ENCODE results near the gene CCT4. TPM values are rescaled to one million over a fixed set of nuclear protein-coding genes. Genes with fewer than 3 reads are reported as not detected.
"Not testable (repeated sequence)": the region's sequence is repeated elsewhere in the genome, so short reads cannot be mapped to it uniquely, and the experiment has no call there.

Gene CCT4
- total RNA-seq, 1 donor from 2014 or later, result 398 TPM

DNA sequence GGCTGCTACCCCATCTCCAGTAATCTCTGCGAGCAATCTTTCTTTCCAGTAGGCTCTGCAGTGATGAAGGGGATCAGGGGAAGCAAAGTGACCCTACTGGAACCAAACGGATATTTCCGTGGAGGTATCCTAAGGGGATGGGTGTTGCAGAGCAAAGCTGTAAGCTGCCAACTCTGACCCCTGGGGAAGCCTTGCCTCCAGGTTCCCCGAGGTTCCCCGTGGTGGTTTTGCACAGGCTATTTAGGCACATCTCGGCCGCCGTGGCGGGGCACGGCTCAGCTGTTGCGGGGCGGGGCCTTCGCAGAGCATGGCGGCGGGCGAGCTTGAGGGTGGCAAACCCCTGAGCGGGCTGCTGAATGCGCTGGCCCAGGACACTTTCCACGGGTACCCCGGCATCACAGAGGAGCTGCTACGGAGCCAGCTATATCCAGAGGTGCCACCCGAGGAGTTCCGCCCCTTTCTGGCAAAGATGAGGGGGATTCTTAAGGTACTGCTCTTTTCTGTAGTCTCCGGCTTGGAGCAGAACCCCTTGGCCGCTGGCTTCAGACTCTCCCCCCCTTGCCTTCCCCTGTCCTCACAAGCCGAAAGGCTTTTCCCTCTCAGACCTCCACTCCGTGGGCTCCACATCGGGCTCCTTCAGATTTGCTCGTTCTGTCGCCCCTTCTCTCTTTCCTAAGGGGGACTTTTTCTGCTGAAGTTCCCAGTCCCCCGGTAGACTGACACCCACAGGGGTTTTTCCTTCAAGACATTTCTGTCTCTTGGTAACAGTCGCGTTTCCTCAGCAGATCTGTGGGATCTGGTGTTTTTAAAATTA is 17.1 kb upstream of the CCT4 start, which contains the start of gene COMMD1:
Gene COMMD1, plus strand, starts transcription at position 303 of the 814 bp plus-strand sequence. Its CDS starts 5 bp downstream, at position 308.
- H3K36me3 Mint-ChIP-seq (ENCODE audit: low read depth), result no peaks in the 10 kb centered on the region
- intact Hi-C loops (cut with micrococcal nuclease), result loop anchor here (1.0 to 5.0 kb wide), 4 partner anchors 17 to 402 kb away; partner anchors contain the start of genes B3GNT2, CCT4 and FAM161A
- no peaks in the 10 kb centered on the region for H3K9me3 Mint-ChIP-seq
- H3K4me3 Mint-ChIP-seq, result peak within 1 kb of the TSS; percentile 89
- no peaks in the 10 kb centered on the region for H3K27me3 Mint-ChIP-seq
- peak; percentile 95 for DNase-seq
- peaks cover 10% of the 10 kb centered on the region for H3K4me1 Mint-ChIP-seq
- H3K27ac Mint-ChIP-seq, result peak within 1 kb of the TSS; percentile 82

DNA sequence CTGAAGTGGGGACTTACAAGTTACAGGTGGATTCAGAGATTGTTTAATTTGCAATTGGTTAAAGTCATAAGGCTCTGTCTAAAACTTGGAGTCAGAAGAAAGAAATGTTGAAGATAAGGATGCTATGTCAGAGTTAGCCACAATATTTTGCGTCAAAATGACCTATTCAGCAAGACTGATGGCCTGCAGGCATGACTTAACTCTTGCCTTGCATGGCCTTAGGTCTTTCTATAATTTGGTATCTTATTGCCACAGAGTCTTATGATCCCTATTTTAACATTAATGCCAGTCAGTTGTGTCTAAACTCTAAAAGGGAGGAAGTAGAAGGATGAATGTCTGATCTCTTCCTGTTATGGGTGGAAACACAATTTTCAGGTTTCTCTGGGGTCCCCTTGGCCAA is 11.8 kb upstream of the CCT4 start:
- Mint-ChIP-seq H3K4me1 (no peaks in the 10 kb centered on the region), H3K9me3 (no peaks in the 10 kb centered on the region), H3K27ac (no peak overlapping the region), H3K4me3 (no peak overlapping the region), H3K27me3 (no peaks in the 10 kb centered on the region), H3K36me3 (ENCODE audit: low read depth) (no peaks in the 10 kb centered on the region)
- no peak for DNase-seq
- intact Hi-C loops (cut with micrococcal nuclease), result no loop called here

DNA sequence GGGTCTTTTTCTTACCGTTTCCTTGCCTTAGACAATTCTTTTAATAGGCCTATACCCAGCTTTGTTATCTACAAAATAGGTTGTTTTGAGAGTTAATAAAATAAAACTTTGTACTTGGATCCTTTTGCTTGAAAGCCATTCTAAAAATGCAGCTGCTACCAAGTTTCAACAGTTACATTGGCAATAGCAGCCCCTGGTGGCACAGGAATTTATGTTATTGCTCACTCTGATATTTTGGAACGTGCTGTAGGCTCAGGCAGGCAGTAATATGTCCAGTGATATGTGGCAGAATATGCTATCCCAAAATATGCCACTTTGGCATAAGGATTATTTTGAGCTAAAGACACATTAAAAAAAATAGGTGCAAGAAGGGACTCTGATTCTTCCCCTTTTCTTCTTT is 10.4 kb upstream of the CCT4 start:
- H3K27me3 Mint-ChIP-seq, result no peaks in the 10 kb centered on the region

DNA sequence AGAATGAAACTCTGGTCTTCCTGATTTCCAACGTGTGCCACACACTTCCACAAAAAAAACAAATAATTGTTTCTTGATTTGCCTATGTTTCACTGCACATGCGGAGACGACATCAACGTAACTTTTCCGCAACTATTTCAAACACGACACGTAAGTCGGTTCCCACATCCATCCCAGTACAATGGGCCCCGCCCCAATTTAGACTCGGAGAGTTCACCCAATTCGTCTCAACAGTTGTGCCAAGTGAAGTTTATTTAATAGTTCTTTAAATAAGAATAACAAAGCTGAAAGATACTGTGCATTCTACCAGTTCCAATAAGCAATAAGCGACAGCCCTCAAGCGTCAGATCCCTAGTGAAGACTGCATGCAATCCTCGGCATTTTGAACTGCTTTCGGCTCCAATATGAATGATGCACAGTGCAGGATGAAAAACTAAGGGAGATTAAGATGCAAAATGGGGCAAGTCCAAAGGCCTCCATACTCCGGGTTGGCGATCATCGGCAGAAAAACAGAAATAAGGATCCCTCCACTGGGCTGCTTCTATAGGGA is 664 bp downstream of the CCT4 start:
- no peaks in the 10 kb centered on the region for H3K9me3 Mint-ChIP-seq
- peak overlapping the region; percentile 99 for H3K27ac Mint-ChIP-seq
- peak; percentile 75 for DNase-seq
- intact Hi-C loops (cut with micrococcal nuclease), result loop anchor here (1.0 to 10.0 kb wide), 9 partner anchors 18 to 1701 kb away; partner anchors contain the start of genes COMMD1, EHBP1, FAM161A and MDH1
- H3K4me3 Mint-ChIP-seq, result peak overlapping the region; percentile 99
- peaks cover 37% of the 10 kb centered on the region for H3K36me3 Mint-ChIP-seq (ENCODE audit: low read depth)
- no peaks in the 10 kb centered on the region for H3K27me3 Mint-ChIP-seq
- peaks cover 22% of the 10 kb centered on the region for H3K4me1 Mint-ChIP-seq

More for the DNA sequence above, 10.4 kb upstream of the CCT4 start:
- Mint-ChIP-seq H3K27ac (no peak overlapping the region), H3K4me1 (no peaks in the 10 kb centered on the region), H3K4me3 (no peak overlapping the region), H3K9me3 (no peaks in the 10 kb centered on the region), H3K36me3 (ENCODE audit: low read depth) (no peaks in the 10 kb centered on the region)
- intact Hi-C loops (cut with micrococcal nuclease), result no loop called here
- DNase-seq, result peak; percentile 68

DNA sequence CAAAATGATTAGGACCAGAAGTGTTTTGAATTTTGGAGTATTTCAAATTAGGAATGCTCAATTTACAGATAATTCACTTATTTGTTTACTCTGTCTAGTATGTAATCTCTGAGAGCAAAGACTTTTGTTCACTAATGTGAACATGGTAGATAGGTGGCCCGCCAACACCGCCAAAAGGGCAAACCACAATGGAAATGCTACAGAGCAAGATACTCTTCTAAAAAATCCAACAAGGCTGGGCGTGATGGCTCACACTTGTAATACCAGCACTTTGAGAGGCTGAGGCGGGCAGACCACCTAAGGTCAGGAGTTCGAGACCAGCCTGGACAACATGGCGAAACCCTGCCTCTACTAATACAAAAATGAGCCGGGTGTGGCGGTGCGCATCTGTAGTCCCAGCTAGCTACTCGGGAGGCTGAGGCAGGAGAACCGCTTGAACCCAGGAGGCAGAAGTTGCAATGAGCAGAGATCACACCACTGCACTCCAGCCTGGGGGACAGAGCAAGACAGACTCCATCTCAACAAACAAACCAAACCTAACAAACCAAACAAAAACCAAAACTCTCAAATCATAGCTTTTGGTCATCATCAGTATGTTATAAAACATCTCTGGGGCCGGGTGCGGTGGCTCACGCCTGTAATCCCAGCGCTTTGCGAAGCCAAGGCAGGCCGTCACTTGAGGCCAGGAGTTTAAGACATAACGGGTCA is 2.4 kb downstream of the CCT4 start:
- H3K27ac Mint-ChIP-seq, result no peak overlapping the region
- peak overlapping the region; percentile 99 for H3K4me3 Mint-ChIP-seq
- H3K9me3 Mint-ChIP-seq, result no peaks in the 10 kb centered on the region
- intact Hi-C loops (cut with micrococcal nuclease), result loop anchor here (10.0 kb wide), 1 partner anchor 819 kb away; the partner anchor contains the start of gene EHBP1
- H3K4me1 Mint-ChIP-seq, result peaks cover 22% of the 10 kb centered on the region
- peaks cover 47% of the 10 kb centered on the region for H3K36me3 Mint-ChIP-seq (ENCODE audit: low read depth)
- DNase-seq, result no peak
- H3K27me3 Mint-ChIP-seq, result no peaks in the 10 kb centered on the region

DNA sequence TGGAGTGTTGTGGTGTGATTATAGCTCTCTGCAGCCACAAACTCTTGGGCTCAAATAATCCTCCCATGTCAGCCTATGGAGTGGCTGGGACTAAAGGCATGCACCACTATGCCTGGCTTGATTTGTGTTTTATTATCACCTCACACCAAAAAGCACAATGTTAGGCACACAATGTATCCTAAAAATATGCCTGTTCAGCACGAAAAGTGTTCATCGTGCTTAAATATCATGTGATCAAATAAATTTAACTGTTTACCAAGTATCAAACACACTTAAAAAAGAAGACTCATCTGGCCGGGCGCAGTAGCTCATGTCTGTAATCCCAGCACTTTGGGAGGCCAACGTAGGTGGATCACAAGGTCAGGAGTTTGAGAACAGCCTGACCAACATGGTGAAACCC is 5.6 kb downstream of the CCT4 start:
- intact Hi-C loops (cut with micrococcal nuclease), result loop anchor here (10.0 kb wide), 1 partner anchor 822 kb away; the partner anchor contains the start of gene EHBP1
- Mint-ChIP-seq H3K9me3 (no peaks in the 10 kb centered on the region), H3K4me1 (peaks cover 17% of the 10 kb centered on the region), H3K27ac (no peak overlapping the region), H3K4me3 (no peak overlapping the region), H3K27me3 (no peaks in the 10 kb centered on the region), H3K36me3 (ENCODE audit: low read depth) (peaks cover 65% of the 10 kb centered on the region)
- DNase-seq, result no peak

DNA sequence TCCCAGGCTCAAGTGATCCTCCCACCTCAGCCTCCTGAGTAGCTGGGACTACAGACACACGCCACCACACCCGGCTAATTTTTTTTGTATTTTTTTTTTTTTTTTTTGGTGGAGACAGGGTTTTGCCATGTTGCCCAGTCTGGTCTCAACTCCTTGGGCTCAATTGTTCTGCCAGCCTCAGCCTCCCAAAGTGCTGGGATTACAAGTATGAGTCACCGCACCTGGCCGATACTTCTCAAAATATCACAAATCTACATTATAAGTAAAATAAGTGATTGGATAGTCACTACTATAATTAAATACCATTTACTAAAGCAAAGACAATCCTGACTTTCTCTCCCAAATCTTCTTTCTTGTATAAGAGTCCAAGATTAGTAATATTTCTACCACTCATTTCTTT is 9.1 kb downstream of the CCT4 start:
- H3K9me3 Mint-ChIP-seq; H3K27me3 Mint-ChIP-seq; H3K4me1 Mint-ChIP-seq; H3K4me3 Mint-ChIP-seq; DNase-seq; intact Hi-C loops (cut with micrococcal nuclease); H3K27ac Mint-ChIP-seq: not testable (repeated sequence)
- H3K36me3 Mint-ChIP-seq (ENCODE audit: low read depth), result peaks cover 62% of the 10 kb centered on the region

DNA sequence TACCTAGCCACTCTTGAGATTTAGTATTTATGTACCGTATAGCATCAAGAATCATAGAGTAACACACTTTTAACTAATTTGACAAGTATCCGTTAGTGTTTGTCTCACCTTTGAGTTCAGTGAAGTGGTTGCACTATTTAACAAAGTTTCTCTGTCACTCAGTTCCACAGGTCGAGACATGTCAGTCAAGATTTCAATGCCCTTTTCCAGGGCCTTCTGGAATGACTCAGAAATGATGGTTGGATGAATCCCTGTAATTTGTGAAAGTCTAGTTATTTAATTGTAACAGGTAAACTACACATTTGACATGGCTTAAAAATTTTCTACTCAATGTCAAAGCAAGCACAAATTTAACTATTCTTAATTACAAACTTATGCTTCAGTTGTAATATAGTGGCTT is 9.7 kb downstream of the CCT4 start:
- Mint-ChIP-seq H3K36me3 (ENCODE audit: low read depth) (peaks cover 67% of the 10 kb centered on the region), H3K4me1 (no peaks in the 10 kb centered on the region), H3K9me3 (no peaks in the 10 kb centered on the region), H3K27me3 (no peaks in the 10 kb centered on the region), H3K4me3 (no peak overlapping the region), H3K27ac (no peak overlapping the region)
- DNase-seq, result no peak
- intact Hi-C loops (cut with micrococcal nuclease), result no loop called here

DNA sequence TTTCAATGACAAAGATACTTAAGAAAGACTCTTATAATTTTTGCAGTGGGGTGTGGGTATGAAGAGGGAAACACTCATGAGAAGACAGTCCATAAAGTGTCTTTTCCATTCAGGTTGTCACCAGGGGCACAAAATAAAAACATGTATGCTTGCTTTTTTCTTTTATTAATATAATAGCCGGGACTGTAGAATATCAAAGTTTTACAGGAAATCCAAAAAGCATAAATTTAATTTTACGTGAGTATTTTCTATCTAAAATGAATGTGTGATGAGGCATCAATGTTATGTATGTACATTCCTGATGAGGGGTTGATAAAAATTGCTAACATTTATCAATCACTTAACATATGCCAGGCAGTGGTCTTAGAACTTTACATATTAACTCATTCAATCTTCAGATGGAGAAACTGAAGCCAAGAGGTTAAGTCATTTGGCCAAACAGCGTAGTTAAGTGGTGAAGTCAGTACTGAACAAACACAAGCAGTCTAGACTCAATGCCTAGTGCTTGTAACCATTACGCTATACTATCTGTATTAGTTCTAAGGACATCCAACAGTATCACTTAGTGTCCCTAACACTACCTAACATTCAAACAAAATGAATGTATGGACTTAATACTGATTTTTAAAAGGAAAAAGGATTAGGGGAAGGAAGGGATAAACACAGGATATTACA is 10.7 kb downstream of the CCT4 start:
- no peak for DNase-seq
- Mint-ChIP-seq H3K36me3 (ENCODE audit: low read depth) (peaks cover 67% of the 10 kb centered on the region), H3K27ac (no peak overlapping the region), H3K4me3 (no peak overlapping the region), H3K4me1 (no peaks in the 10 kb centered on the region), H3K27me3 (no peaks in the 10 kb centered on the region), H3K9me3 (no peaks in the 10 kb centered on the region)
- intact Hi-C loops (cut with micrococcal nuclease), result no loop called here

DNA sequence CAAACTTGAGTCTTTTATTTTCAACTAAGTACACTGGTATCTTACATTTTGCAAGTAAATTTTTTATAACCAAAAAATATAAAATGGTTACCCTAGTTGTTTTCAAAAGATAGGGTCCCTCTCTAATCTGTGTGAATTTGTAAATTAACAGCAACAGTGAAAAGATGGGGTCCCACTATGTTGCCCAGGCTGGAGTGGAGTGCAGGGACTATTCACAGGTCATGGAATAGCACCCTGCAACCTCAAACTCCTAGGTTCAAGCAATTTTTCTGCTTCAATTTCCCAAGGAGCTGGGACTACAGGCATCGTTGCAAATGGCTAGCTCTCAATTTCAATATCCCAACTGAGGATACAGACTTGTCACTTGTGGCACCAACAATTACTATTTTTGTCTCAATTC is 12.1 kb downstream of the CCT4 start:
- Mint-ChIP-seq H3K4me1 (no peaks in the 10 kb centered on the region), H3K9me3 (no peaks in the 10 kb centered on the region), H3K36me3 (ENCODE audit: low read depth) (peaks cover 67% of the 10 kb centered on the region), H3K27ac (no peak overlapping the region), H3K4me3 (no peak overlapping the region), H3K27me3 (no peaks in the 10 kb centered on the region)
- intact Hi-C loops (cut with micrococcal nuclease), result no loop called here
- DNase-seq, result no peak

DNA sequence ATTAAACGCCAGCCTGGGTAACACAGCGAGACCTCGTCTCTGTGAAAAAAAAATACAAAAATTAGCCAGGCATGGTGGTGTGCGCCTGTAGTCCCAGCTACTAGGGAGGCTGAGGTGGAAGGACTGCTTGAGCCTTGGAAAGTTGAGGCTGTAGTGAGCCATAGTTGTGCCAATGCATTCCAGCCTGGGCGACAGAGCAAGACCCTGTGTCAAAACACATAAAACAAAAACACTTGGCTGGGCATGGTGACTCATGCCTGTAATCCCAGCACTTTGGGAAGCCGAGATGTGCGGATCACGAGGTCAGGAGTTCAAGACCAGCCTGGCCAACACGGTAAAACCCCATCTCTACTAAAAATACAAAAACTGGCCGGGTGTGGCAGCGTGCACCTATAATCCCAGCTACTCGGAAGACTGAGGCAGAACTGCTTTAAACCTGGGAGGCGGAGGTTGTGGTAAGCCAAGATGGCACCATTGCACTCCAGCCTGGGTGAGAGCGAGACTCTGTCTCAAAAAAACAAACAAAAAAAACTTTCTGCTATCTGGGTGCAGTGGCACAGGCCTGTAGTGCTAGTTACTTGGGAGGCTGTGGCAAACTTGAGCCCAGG is 21.9 kb downstream of the CCT4 start:
- H3K27me3 Mint-ChIP-seq; H3K4me3 Mint-ChIP-seq; H3K27ac Mint-ChIP-seq; intact Hi-C loops (cut with micrococcal nuclease); DNase-seq; H3K4me1 Mint-ChIP-seq; H3K9me3 Mint-ChIP-seq: not testable (repeated sequence)
- peaks cover 71% of the 10 kb centered on the region for H3K36me3 Mint-ChIP-seq (ENCODE audit: low read depth)

DNA sequence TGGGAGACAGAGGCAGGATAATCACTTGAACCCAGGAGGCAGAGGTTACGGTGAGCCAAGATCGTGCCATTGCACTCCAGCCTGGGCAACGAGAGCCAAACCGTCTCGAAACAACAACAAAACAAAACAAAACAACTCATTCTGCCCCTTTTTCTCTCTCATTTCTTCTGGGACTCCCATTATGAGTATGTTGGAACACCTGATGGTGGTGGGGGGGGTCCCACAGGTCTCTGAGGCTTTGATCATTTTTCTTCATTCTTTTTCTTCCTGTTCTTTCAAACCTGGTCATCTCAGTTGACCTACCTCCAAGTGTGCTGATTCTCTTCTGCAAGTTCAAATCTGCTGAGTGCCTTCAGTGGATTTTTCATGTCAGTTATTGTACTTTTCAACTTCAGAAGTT is 26.4 kb downstream of the CCT4 start:
- H3K36me3 Mint-ChIP-seq (ENCODE audit: low read depth), result peaks cover 52% of the 10 kb centered on the region
- no peak for DNase-seq
- H3K27me3 Mint-ChIP-seq, result no peaks in the 10 kb centered on the region
- H3K4me3 Mint-ChIP-seq, result no peak overlapping the region
- no peaks in the 10 kb centered on the region for H3K9me3 Mint-ChIP-seq
- H3K27ac Mint-ChIP-seq, result no peak overlapping the region
- peaks cover 2% of the 10 kb centered on the region for H3K4me1 Mint-ChIP-seq
- intact Hi-C loops (cut with micrococcal nuclease), result no loop called here

DNA sequence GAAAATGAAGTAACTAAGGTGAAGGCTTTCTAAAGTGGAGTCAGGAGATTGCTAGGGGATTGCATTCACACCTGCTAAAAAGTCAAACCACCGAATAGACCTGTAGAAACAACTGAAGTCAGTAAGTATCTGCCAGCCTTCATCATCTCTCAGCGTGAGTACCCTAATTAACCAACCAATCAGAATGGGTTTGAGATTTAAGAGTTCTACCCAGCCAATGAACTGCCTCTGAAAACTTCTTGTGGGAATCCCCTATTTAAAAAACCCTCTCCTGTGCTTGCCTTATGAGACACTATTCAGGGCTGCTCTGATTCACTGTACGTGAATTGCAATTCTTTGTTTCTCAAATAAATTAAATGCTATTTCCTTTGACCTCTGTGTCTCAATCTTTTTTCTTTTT is 31.2 kb downstream of the CCT4 start:
- Mint-ChIP-seq H3K27me3 (no peaks in the 10 kb centered on the region), H3K36me3 (ENCODE audit: low read depth) (peaks cover 17% of the 10 kb centered on the region), H3K4me1 (peaks cover 16% of the 10 kb centered on the region), H3K27ac (no peak overlapping the region), H3K4me3 (no peak overlapping the region), H3K9me3 (no peaks in the 10 kb centered on the region)
- no peak for DNase-seq
- intact Hi-C loops (cut with micrococcal nuclease), result loop anchor here (10.0 kb wide), 1 partner anchor 382 kb away; the partner anchor contains the start of gene USP34
